ENCODE data around the gene FAM83C.
A peak's percentile ranks its signal among the peaks of the same experiment; 100 is the strongest.
"Not testable (repeated sequence)": the region's sequence is repeated elsewhere in the genome, so short reads cannot be mapped to it uniquely, and the experiment has no call there.

The FAM83C gene

DNA sequence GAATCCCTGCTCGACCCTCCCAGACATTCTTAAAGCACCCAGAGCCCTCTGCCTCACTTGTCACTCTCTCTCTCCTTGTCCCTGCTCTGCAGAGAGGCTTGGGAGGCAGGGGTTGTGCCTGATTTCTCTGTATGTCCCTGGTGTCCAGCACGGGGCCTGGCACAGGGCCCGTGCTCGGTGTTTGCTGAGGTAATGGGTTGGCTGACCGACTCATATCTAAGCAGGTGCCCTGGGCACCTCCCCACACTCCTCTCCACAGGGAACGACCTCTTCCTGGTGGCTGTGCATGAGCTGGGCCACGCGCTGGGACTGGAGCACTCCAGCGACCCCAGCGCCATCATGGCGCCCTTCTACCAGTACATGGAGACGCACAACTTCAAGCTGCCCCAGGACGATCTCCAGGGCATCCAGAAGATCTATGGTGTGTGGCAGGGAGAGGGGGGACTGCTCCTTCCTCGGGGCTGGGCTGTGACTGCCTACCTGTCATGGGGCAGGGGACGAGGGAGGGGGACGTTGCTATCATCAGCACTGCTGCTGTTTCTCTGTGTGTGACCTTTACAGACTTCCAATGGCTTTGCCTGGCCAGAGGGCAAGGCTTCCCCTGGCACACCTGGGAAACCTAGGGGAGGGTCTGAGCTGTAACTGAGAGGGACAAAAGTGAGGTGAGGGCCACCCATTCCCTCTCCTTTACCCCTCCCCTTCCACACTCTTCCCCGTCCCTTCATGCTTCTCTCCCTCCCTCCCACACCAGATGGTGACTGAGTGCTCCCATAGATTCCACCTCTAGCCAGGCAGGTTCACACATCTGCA, 28.5 kb downstream of the FAM83C start:
- no peak for DNase-seq

DNA sequence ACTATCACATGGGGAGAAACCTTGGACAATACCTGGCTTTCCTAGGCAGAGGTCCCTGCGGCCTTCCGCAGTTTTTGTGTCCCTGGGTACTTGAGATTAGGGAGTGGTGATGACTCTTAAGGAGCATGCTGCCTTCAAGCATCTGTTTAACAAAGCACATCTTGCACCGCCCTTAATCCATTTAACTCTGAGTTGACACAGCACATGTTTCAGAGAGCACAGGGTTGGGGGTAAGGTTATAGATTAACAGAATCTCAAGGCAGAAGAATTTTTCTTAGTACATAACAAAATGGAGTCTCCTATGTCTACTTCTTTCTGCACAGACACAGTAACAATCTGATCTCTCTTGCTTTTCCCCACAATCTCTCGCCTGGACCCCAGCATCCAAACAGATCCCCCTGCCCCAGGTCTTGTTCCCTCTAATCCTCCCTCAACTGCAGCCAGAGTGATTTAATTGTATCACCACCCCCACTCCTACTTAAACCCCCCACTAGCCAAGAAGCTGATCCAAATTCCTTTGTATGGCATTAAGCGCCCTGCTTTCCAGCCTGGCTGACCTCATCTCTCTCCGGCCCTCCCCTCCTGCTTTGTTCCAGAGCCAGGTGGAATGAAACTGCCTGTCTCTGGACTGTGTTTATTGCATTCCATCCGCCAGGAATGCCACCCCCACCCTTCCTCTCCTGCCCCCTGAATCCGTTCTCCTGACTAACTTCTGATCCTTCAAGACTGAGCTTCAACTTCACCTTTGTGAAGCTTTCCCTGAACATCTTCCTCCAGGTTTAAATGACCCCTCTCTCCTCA, 29.3 kb downstream of the FAM83C start:
- not testable (repeated sequence) for DNase-seq

DNA sequence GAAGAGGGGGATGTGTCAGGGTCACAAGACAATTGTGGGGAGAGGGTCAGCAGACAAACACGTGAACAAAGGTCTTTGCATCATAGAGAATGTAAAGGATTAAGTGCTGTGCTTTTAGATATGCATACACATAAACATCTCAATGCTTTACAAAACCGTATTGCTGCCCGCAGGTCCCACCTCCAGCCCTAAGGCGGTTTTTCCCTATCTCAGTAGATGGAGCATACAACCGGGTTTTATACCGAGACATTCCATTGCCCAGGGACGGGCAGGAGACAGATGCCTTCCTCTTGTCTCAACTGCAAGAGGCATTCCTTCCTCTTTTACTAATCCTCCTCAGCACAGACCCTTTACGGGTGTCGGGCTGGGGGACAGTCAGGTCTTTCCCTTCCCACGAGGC, 29.9 kb downstream of the FAM83C start:
- not testable (repeated sequence) for DNase-seq

DNA sequence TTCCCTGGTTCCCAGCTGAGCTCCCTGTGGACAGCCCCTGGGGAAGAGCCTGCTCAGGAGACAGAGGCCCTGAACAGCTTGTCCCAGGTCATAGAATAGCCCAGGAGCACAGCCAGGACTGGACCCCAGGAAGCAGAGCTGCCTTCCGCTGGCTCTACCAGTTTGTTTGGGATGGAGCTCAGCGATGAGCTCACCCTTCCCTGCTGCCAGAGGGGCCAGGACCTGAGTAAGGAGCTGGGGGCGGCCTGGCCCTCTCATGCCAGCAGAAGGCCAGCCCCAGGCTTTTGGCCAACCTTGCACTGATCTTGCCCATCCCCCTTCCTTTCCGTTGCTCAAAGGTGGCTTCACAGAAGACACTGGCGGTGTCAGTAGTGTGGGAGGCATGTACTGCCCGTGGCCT, 31.8 kb downstream of the FAM83C start:
- no peak for DNase-seq

DNA sequence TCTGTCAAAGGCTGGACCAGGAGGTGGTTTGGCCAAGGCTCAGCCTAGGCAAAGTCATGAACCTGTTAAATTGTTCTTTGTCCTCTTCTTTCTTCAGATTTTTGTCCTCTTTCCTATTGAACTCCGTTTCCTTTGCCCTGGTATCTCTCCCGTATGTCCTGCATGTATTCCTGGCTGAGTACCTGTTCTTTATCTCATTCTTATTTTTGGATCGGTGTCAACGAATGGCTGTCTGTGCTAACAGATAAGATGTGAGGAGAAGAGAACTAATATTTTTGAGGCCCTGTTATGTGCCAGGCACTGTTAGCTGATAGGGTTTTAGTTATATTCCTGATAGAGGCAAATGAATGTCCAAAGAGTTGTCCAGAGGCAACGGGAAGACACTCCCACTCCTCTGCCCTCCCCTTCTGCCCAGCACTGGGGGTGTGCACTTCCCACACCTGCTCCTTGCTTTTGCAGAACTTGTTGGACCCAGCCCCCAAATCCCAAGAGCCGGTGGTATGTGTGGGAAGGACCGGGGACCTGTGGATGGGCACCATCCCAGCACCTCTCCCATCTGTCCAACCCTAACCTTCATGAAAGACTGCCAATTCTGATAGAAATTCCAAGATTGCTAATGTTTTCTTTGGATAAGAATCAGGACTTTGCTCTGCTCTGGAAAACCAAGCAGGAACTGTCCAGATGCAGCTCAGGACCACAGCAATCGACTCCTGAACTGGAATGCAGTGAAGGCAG, 34.9 kb downstream of the FAM83C start:
- no peak for DNase-seq

DNA sequence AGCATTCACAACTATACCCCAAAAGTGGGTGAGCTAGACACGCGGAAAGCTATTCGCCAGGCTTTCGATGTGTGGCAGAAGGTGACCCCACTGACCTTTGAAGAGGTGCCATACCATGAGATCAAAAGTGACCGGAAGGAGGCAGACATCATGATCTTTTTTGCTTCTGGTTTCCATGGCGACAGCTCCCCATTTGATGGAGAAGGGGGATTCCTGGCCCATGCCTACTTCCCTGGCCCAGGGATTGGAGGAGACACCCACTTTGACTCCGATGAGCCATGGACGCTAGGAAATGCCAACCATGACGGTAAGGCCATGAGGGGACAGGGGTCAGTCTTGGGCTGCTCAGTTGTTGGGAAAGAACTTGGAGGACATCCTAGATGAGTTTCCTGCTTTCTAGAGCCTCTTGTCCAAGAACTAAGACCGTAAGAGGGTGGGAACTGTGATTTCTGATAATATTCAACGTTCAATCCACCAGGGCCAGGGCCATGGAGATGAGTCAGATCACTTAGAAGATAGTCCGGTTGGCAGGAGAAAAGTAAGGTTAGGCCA, 37.7 kb downstream of the FAM83C start:
- no peak for DNase-seq

DNA sequence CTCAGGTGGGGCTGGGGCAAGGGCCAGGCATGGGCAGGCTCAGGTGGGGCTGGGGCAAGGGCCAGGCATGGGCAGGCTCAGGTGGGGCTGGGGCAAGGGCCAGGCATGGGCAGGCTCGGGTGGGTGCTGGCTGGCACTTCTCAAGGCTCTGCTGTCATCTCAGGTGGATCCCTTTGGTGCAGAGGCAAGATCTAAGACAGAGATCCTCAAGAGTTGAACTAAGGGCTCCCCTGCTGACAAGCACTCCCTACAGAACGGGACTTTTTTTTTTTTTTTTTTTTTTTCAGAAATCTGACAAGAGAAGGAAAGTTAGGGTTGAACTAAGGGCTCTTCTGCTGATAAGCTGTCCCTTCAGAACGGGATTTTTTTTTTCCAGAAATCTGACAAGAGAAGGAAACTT, 39.2 kb downstream of the FAM83C start:
- no peak for DNase-seq

DNA sequence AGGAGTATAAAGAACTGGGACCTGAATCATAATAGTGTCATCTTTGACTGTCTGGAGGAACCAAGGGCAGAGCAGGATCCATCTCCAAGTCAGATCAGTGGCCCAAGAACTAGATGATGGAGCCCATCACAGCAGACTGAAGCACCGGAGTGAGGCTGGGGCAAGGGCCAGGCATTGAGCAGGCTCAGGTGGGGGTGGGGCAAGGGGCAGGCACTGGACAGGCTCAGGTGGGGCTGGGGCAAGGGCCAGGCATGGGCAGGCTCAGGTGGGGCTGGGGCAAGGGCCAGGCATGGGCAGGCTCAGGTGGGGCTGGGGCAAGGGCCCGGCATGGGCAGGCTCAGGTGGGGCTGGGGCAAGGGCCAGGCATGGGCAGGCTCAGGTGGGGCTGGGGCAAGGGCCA, 39.6 kb downstream of the FAM83C start:
- not testable (repeated sequence) for DNase-seq

DNA sequence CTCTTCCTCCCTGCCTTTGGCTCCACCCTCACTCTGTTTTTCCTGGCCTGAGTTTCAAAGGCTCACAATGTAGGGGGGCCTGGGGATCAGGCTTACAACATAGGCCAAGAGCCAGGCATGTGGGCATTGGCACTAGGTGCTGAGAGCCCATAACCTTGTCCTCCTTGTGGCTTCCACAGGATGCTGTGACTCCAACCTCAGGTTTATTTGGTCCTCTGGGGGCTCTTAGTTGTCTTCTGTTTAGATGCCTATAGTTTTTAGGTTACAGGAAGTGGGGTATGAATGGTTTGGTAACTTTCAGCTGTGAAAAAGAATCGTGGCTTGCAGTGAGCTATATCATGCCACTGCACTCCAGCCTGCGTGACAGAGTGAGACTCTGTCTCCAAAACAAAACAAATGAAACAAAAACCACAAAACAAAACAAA, 40.2 kb downstream of the FAM83C start:
- peak; percentile 58 for DNase-seq

DNA sequence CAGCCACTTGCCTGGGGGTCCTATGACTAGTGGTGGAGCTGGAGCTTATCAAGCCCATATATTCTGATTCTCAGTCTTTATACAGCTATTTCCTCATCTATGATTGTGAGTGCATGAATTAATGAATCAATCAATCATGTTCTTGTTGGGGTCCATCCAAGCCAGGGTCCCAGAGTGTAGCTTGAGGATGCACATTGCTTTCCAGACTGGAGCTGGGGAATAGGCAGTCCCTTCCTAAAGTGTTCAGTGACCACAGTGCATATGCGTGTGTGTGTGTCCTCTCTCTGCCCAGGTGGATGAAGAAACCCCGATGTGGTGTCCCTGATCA, 40.6 kb downstream of the FAM83C start:
- DNase-seq = no peak

DNA sequence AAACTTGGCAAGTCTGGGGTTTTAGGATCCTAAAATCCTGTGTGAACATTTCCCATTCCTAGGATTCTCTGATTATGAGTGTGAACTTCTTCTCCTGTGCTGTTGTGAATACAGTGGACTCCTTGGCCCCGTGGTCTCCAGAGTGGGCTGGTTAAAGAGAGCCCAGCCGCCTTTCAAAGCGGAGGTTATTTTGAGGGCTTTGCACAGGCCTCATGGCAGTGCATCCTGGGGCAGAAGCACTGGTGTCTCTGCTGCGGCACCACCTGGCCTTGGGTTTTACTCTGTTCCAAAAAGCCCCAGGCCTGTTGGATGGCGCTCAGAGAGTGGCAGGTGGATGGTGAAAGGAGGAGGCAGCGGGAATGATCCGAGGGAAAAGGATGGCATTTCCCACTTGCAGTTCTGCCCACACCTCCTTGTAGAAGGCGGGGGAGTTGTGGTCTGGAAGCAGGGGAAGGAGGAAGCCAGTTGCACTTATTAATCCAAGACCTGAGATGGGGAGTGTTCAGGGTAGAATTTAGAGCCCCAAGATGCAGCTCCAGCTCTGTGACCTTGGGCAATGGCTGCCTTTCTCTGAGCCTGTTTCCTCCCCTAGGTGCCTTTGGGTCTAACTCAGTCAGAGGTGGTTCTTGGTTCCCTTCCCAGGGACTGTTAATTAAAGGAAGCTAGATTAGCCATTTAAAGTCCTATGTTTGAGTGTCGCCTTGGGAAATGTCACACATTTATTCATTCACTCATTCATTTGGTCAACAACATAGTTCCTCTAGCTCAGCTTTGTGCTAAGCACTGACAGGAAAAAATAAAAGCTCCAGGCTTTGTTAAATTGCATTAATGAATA, 43.4 kb downstream of the FAM83C start:
- DNase-seq = no peak

DNA sequence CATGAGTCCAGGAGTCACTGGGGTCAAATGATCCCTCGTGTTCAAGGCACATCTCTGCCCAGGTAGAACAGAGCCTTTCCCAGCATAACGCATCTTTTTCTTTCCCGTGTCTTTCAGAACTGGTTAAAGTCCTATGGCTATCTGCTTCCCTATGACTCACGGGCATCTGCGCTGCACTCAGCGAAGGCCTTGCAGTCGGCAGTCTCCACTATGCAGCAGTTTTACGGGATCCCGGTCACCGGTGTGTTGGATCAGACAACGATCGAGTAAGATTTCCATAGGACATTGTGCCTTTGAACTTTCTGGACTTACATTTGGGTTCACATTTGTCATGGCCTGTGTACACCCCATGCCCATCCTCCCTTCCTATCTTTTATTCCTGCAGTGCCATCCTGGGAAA, 45.5 kb downstream of the FAM83C start:
- DNase-seq = no peak

DNA sequence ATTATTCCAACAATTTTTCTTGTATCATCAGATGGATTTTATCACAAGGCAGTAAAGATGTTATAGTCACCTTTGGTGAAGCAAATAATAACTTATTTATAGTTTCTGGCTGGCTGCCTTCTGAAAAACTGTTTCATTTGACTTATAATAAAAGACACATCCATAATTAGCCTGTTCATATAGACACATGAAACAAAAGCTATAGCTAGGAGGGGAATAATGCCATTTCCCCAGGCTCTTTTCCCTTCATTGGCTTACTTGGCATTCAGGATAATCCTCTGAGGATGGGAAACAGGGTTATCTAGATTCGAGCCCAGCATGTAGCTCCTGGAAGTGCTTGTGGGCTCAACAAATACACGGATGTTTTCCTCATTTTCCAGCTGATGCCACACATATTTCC, 48.2 kb downstream of the FAM83C start:
- no peak for DNase-seq

DNA sequence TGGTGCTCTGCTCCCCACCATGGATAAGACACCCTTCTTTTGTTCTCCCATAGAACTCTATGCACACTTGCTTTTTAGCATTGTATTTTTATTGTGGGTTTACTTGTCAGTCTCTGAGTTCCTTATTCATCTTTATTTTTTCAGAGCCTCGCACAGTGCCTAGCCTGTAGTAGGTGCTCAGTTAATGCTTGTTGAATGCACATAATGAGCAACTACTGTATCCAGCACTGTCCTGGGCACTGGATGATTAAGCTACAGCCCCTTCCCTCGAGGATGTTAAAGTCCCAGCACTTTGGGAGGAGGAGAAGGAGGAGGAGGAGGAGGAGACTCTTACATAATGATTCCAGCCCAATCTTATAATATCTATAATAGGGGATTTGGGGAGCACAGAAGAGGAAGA, 48.9 kb downstream of the FAM83C start:
- no peak for DNase-seq

DNA sequence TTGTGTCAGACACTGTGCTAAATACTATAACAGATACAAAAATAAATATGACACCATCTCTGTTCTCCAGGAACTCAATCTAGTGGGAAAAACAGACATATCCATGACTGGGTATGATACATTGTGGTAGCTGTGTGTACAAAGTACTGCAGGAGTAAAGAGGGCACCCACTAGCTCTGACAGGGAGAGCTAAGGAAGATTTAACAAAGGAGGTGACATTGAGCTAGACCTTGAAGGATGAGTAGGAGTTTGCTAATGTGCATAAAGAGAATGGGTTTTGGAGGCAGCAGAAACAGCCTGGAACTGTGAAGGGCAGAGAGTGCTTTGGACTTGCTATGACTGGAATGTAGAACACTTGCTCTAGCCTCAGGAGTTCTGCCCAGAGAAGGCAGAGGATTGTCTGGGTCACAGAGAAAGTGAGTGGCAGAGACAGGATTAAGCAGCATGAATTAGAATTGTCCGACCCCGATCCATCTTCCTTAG, 51.4 kb downstream of the FAM83C start:
- no peak for DNase-seq

DNA sequence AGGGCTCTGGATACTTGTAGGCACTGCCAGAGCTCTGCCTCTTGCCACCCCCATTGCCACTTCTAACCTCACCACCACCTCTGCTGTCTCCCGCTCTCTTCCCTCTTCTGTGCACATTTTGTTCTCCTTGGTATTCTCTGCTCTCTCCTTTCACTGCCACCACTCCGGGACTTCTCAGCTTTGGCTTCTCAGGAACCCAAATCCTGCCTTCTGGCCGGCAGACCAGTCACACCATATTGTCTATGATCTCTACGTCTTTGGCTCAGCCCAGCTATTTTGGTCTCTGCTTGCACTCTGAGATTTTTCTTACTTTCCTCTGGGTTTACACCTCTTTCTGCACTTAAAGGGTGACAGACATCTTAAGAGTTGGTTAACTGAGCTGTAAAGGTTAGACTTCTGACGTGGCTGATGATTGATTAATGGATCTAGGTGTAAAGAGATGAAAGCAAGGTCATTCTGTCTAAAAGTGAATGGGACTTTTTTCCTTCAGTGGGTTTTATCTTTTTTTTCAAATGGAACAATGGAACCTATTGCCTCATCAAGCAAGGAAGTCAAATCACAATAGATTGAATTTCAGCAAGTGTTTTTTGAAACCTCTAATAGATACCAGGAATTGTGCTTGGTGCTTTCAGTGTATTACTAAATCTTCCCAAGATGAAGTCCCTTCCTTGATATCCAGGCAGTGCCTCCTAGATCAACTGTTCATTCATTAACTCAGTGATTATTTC, 52.0 kb downstream of the FAM83C start:
- no peak for DNase-seq

DNA sequence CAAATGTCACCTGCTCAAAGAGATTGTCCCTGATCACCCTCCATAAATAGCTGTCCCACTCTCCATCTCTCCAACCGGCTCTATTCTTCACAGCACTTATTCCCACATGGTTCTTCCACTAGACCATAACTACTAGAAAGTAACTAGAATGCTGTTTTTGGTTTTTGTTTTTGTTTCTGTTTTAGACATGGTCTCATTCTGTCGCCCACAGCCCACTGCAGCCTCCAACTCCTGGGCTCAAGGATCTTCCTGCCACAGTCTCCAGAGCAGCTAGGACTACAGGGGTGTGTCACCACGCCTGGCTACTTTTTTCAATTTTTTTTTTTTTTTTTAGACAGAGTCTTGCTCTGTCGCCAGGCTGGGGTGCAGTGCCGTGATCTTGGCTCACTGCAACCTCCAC, 53.5 kb downstream of the FAM83C start:
- no peak for DNase-seq

DNA sequence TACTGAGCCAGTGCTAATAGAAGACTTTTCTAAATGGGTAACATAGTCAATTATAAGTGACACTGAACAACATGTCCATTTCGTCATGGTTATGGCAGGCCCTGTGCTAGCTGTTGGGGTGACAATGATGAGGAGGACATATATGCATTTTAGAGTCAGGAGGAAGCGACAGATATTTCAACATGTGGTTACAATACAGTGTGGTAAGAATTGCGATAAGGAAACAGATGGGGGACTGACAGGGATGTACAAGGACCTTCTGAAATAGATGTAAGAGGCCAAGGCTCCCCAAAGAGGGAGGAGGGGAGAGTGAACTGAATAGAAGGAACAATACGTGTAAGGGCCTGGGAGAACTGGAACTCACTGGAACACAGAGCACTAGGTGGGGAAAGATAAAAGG, 54.1 kb downstream of the FAM83C start:
- DNase-seq = no peak

DNA sequence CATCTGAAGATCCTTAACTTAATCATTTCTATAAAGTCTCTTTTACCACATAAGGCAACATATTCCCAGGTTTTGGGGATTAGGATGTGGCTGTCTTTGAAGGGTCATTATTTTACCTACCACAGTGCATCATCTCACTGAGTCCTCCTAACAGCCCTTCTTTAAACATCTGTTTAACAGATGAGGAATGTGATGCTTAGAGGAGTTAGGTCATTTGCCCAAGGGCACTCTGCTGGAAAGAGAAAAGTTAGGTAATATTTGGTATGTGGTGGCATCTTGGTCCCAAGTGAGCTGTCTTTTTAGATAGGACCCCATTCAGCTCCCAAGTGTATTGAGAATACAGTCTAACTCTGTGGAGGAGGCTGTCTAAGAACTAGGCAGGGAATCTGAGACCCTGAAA, 54.7 kb downstream of the FAM83C start:
- DNase-seq = no peak

DNA sequence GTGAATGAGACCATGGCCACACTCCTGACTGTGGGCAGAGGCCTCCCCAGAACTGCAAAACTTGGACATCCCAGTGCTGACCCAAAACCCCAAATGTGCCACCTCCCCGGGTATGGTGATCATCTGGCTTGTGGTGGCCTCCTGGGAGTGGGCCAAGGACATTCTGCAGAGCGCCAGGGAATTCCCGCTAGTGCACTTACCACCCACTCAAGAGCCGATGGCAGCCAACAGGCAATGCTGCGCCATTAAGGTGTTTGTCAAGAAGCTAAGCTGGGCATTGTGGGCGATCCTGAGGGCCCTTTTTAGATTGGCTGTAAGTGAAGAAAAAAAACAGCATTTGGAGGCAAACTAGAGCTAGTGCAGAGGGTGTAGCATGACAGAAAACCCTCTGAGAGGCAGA, 56.3 kb downstream of the FAM83C start:
- no peak for DNase-seq

All from CD4-positive, alpha-beta T cell treated with Interleukin-21 for 1 hour (primary cell).